Endodermal cell (in vitro differentiated cells): ENCODE data around the gene MYLIP. TPM values are rescaled to one million over a fixed set of nuclear protein-coding genes. Genes with fewer than 3 reads are reported as not detected.

Source experiments
- DNase-seq: peaks from one replicate; pipeline ENCODE4 v3.0.0-alpha.2; 2017
- H3K27ac ChIP-seq: 2 replicates; pipeline ENCODE4 v1.5.1; 2013; ENCODE audit warnings: mild to moderate bottlenecking, low read depth, low read length, moderate library complexity
- H3K27me3 ChIP-seq: 2 replicates; pipeline ENCODE4 v1.6.1; 2013; ENCODE audit warnings: mild to moderate bottlenecking, low read length, moderate library complexity; ENCODE audit not compliant: insufficient read depth, control insufficient read depth, poor library complexity, severe bottlenecking
- H3K36me3 ChIP-seq: 2 replicates; pipeline ENCODE4 v1.7.0; 2013; ENCODE audit warnings: mild to moderate bottlenecking, low read length, moderate library complexity; ENCODE audit not compliant: control insufficient read depth, insufficient read depth
- H3K4me1 ChIP-seq: one replicate; pipeline ENCODE4 v1.7.0; 2013; ENCODE audit warnings: low read length; ENCODE audit not compliant: control insufficient read depth, insufficient read depth
- H3K4me3 ChIP-seq: 2 replicates; pipeline ENCODE4 v1.5.1; 2013; ENCODE audit warnings: mild to moderate bottlenecking, low read length, moderate library complexity
- H3K9ac ChIP-seq: 2 replicates; pipeline ENCODE4 v1.6.1; 2013; ENCODE audit warnings: mild to moderate bottlenecking, low read length, moderate library complexity; ENCODE audit not compliant: poor library complexity, severe bottlenecking; ENCODE audit errors: extremely low read depth
- H3K9me3 ChIP-seq: 2 replicates; pipeline ENCODE4 v1.6.1; 2013; ENCODE audit warnings: mild to moderate bottlenecking, low read length, moderate library complexity; ENCODE audit not compliant: control insufficient read depth
- H3K27ac Mint-ChIP-seq: 2 replicates; pipeline ENCODE4 v1.8.0; 2020; ENCODE audit warnings: mixed read lengths
- H3K27me3 Mint-ChIP-seq: 2 replicates; pipeline ENCODE4 v1.8.0; 2021; ENCODE audit warnings: mild to moderate bottlenecking, mixed read lengths; ENCODE audit not compliant: insufficient read depth
- H3K36me3 Mint-ChIP-seq: 2 replicates; pipeline ENCODE4 v1.8.0; 2020; ENCODE audit warnings: low read depth, mixed read lengths
- H3K4me1 Mint-ChIP-seq: 2 replicates; pipeline ENCODE4 v1.8.0; 2020; ENCODE audit warnings: mixed read lengths
- H3K4me3 Mint-ChIP-seq: 2 replicates; pipeline ENCODE4 v1.8.0; 2020; ENCODE audit warnings: mild to moderate bottlenecking, moderate library complexity, mixed read lengths
- H3K9me3 Mint-ChIP-seq: 2 replicates; pipeline ENCODE4 v1.8.0; 2020; ENCODE audit warnings: mild to moderate bottlenecking, mixed read lengths
- WGBS, 2 experiments: methylation state at CpG; one replicate each; pipeline versions ENCODE4 v1.1.5 to v1.1.7; 2013; ENCODE audit warnings: missing lambda C conversion rate in 2 of 2, mixed read lengths in 1 of 2; ENCODE audit not compliant: insufficient coverage in 1 of 2, insufficient read length in 1 of 2; 5-methylcytosine and 5-hydroxymethylcytosine counted together
- total RNA-seq, 2 donors: library from RNA; stranded (reverse); fragmentation: NEBNext Ultra II Directional in 1 of 2; extraction: Animal tissue kit (Norgen Biotek cat#: 25700) in 1 of 2; gene quantifications; 2 replicates in 1 of 2; 3 replicates in 1 of 2; pipeline ENCODE4 v1.2.1, GENCODE V29; 2021
- TF ChIP-seq, protein P1 (sequence below): fragments of 200-600 bp; sonication (generic); conservative IDR thresholded peaks from 2 replicates; pipeline ENCODE4 v1.5.0; 2021; ENCODE audit warnings: antibody characterized with exemption, mild to moderate bottlenecking

Gene MYLIP
- total RNA-seq, 2 donors from 2014 or later, result 25.8 to 30.2 TPM

DNA sequence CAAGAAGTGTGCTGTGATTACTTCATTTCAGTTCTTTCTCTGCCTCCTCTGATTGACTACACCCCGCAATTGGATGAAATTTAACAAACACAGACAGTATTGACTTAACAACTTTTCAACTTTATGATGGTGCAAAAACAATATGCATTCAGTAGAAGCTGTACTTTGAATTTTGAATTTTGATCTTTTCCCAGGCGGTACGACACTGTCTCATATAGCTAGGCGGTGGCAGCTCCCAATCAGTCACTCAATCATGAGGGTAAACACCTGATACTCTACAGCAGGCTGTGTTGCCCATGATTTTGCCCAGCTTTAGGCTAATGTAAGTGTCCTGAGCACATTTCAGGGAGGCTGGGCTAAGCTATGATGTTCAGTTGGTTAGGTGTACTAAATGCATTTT is 47.6 kb upstream of the MYLIP start:
- Histone ChIP-seq H3K4me3 (no peak overlapping the region), H3K36me3 (no peaks in the 10 kb centered on the region), H3K9me3 (no peaks in the 10 kb centered on the region), H3K27me3 (no peaks in the 10 kb centered on the region), H3K27ac (no peak overlapping the region), H3K4me1 (no peaks in the 10 kb centered on the region), H3K9ac (no peak overlapping the region)
- H3K4me1 Mint-ChIP-seq, result no peaks in the 10 kb centered on the region
- TF ChIP-seq, protein P1, sequence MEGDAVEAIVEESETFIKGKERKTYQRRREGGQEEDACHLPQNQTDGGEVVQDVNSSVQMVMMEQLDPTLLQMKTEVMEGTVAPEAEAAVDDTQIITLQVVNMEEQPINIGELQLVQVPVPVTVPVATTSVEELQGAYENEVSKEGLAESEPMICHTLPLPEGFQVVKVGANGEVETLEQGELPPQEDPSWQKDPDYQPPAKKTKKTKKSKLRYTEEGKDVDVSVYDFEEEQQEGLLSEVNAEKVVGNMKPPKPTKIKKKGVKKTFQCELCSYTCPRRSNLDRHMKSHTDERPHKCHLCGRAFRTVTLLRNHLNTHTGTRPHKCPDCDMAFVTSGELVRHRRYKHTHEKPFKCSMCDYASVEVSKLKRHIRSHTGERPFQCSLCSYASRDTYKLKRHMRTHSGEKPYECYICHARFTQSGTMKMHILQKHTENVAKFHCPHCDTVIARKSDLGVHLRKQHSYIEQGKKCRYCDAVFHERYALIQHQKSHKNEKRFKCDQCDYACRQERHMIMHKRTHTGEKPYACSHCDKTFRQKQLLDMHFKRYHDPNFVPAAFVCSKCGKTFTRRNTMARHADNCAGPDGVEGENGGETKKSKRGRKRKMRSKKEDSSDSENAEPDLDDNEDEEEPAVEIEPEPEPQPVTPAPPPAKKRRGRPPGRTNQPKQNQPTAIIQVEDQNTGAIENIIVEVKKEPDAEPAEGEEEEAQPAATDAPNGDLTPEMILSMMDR, result no peak
- H3K27me3 Mint-ChIP-seq, result peaks cover 2% of the 10 kb centered on the region
- no peaks in the 10 kb centered on the region for H3K36me3 Mint-ChIP-seq
- H3K27ac Mint-ChIP-seq, result no peak overlapping the region
- no peak overlapping the region for H3K4me3 Mint-ChIP-seq
- H3K9me3 Mint-ChIP-seq, result no peaks in the 10 kb centered on the region
- WGBS, 2 experiments, result 97 to 98% methylated on average over 4 of the region's 4 CpGs
- no peak for DNase-seq

DNA sequence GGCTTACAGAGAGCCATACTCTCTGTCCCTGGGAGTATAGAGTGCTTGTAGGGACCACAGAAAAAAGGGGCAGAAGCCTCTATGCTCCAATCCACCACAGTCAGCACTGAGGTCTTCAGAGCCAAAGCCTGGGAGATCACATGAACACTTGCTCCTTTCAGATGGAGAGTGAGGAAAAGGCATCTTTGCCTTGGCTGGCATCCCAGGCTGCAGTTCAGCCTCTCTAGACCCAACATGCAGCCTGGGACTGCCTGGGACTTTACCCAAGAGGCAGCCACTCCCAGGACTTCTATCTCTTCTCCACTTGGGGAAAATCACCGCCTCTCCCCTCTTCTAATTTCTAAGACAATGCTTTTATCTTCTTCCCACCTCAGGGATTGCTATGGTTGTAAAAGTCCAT is 46.5 kb upstream of the MYLIP start:
- H3K27ac Mint-ChIP-seq, result no peak overlapping the region
- H3K27me3 Mint-ChIP-seq, result peaks cover 2% of the 10 kb centered on the region
- no peak overlapping the region for H3K9ac ChIP-seq
- no peaks in the 10 kb centered on the region for H3K4me1 ChIP-seq
- H3K4me3 Mint-ChIP-seq, result no peak overlapping the region
- H3K9me3 Mint-ChIP-seq, result no peaks in the 10 kb centered on the region
- TF ChIP-seq, protein P1, result no peak
- H3K4me1 Mint-ChIP-seq, result no peaks in the 10 kb centered on the region
- no peak overlapping the region for H3K4me3 ChIP-seq
- no peak overlapping the region for H3K27ac ChIP-seq
- no peaks in the 10 kb centered on the region for H3K9me3 ChIP-seq
- no peaks in the 10 kb centered on the region for H3K27me3 ChIP-seq
- 80 to 96% methylated on average over 1 of the region's 1 CpG for WGBS, 2 experiments
- no peak for DNase-seq
- no peaks in the 10 kb centered on the region for H3K36me3 ChIP-seq
- H3K36me3 Mint-ChIP-seq, result no peaks in the 10 kb centered on the region

DNA sequence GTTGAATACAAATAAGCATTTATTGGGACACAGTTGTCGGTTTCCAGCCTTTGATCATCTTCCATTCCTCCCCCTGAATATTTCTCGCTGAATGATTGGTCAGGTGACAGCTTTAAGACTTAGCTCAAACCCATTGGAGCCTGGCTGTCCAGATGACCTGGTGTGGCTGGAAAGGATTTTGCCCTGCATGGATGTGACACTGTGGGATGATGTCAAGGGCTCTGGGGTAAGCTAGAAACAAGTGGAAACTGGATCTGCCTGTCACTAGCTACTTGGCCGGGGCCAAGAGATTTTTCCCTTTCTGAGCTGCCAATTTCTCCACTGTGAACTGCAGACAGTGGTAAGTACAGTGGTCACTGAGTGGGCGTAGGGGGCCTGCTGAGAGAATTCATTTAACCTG is 41.9 kb upstream of the MYLIP start:
- no peak for DNase-seq
- no peak overlapping the region for H3K4me3 Mint-ChIP-seq
- Histone ChIP-seq H3K36me3 (no peaks in the 10 kb centered on the region), H3K9me3 (no peaks in the 10 kb centered on the region), H3K27me3 (no peaks in the 10 kb centered on the region), H3K4me1 (no peaks in the 10 kb centered on the region), H3K9ac (no peak overlapping the region), H3K27ac (no peak overlapping the region), H3K4me3 (no peak overlapping the region)
- WGBS, 2 experiments, result 63 to 69% methylated on average over 3 to 4 of the region's 4 CpGs
- no peaks in the 10 kb centered on the region for H3K36me3 Mint-ChIP-seq
- H3K4me1 Mint-ChIP-seq, result no peaks in the 10 kb centered on the region
- TF ChIP-seq, protein P1, result no peak
- no peak overlapping the region for H3K27ac Mint-ChIP-seq
- no peaks in the 10 kb centered on the region for H3K9me3 Mint-ChIP-seq
- peaks cover 2% of the 10 kb centered on the region for H3K27me3 Mint-ChIP-seq
